Neural progenitor cell (in vitro differentiated cells): ENCODE data around the gene CXCR2. TPM values are rescaled to one million over a fixed set of nuclear protein-coding genes. Genes with fewer than 3 reads are reported as not detected.

ENCODE experiments used
- DNase-seq: peaks from one replicate; pipeline ENCODE4 v3.0.0-alpha.2; 2016; ENCODE audit warnings: low spot score
- H2AFZ ChIP-seq: fragments of 200-600 bp; sonication (generic); replicated peaks from 2 replicates; pipeline ENCODE4 v1.6.1; 2016; ENCODE audit warnings: antibody characterized with exemption
- H3F3A ChIP-seq: fragments of 200-600 bp; sonication (generic); 2 replicates; pipeline ENCODE4 v1.6.1; 2016; ENCODE audit warnings: antibody characterized with exemption, low read depth
- H3K27ac ChIP-seq: fragments of 200-600 bp; sonication (generic); 2 replicates; pipeline ENCODE4 v1.5.1; 2016; ENCODE audit warnings: mild to moderate bottlenecking
- H3K27me3 ChIP-seq: fragments of 200-600 bp; sonication (generic); 2 replicates; pipeline ENCODE4 v1.6.1; 2016; ENCODE audit warnings: mild to moderate bottlenecking, moderate library complexity
- H3K36me3 ChIP-seq: fragments of 200-600 bp; sonication (generic); 2 replicates; pipeline ENCODE4 v1.5.1; 2016
- H3K4me1 ChIP-seq: fragments of 200-600 bp; sonication (generic); 2 replicates; pipeline ENCODE4 v1.6.1; 2016; ENCODE audit warnings: mixed run types
- H3K4me2 ChIP-seq: fragments of 200-600 bp; sonication (generic); 2 replicates; pipeline ENCODE4 v1.6.1; 2016
- H3K4me3 ChIP-seq: fragments of 200-600 bp; sonication (generic); 2 replicates; pipeline ENCODE4 v1.5.1; 2016
- H3K79me2 ChIP-seq: fragments of 200-600 bp; sonication (generic); 2 replicates; pipeline ENCODE4 v1.6.1; 2016; ENCODE audit warnings: low read depth
- H3K9ac ChIP-seq: fragments of 200-600 bp; sonication (generic); 2 replicates; pipeline ENCODE4 v1.6.1; 2016
- H3K9me3 ChIP-seq: fragments of 200-600 bp; sonication (generic); 2 replicates; pipeline ENCODE4 v1.5.1; 2016; ENCODE audit warnings: low read depth
- H4K20me1 ChIP-seq: fragments of 200-600 bp; sonication (generic); 2 replicates; pipeline ENCODE4 v1.6.1; 2016; ENCODE audit warnings: low read depth
- H3K27ac Mint-ChIP-seq: 3 replicates; pipeline ENCODE4 v1.8.0; 2021; ENCODE audit warnings: mixed read lengths
- H3K27me3 Mint-ChIP-seq: 2 replicates; pipeline ENCODE4 v1.8.0; 2022; ENCODE audit warnings: low read depth, mild to moderate bottlenecking, inconsistent platforms, moderate library complexity, mixed read lengths; ENCODE audit not compliant: insufficient read depth
- H3K36me3 Mint-ChIP-seq: 3 replicates; pipeline ENCODE4 v1.8.0; 2021; ENCODE audit warnings: mixed read lengths
- H3K4me1 Mint-ChIP-seq: 3 replicates; pipeline ENCODE4 v1.8.0; 2021; ENCODE audit warnings: mixed read lengths
- H3K4me3 Mint-ChIP-seq: 3 replicates; pipeline ENCODE4 v1.8.0; 2021; ENCODE audit warnings: mild to moderate bottlenecking, moderate library complexity, mixed read lengths
- H3K9me3 Mint-ChIP-seq: 3 replicates; pipeline ENCODE4 v1.8.0; 2020; ENCODE audit warnings: mixed read lengths
- EZH2 ChIP-seq: fragments of 200-600 bp; sonication (generic); IDR thresholded peaks from 2 replicates; pipeline ENCODE4 v1.6.1; 2017; ENCODE audit warnings: antibody characterized with exemption, mild to moderate bottlenecking, moderate library complexity
- EZH2phosphoT487 ChIP-seq: fragments of 200-600 bp; sonication (generic); IDR thresholded peaks from 2 replicates; pipeline ENCODE4 v1.6.1; 2017; ENCODE audit warnings: antibody characterized with exemption
- total RNA-seq: library from RNA; depleted of rRNA; stranded (reverse); fragments of >200 nt; gene quantifications from 2 replicates; pipeline ENCODE4 v1.2.3, GENCODE V29; 2015; ENCODE audit warnings: low replicate concordance
- TF ChIP-seq, protein P1 (sequence below): fragments of 200-600 bp; sonication (generic); IDR thresholded peaks from 2 replicates; pipeline ENCODE4 v1.5.1; 2017; ENCODE audit warnings: antibody characterized with exemption, mild to moderate bottlenecking

The CXCR2 gene
- total RNA-seq, 1 donor from 2014 or later: not detected

DNA sequence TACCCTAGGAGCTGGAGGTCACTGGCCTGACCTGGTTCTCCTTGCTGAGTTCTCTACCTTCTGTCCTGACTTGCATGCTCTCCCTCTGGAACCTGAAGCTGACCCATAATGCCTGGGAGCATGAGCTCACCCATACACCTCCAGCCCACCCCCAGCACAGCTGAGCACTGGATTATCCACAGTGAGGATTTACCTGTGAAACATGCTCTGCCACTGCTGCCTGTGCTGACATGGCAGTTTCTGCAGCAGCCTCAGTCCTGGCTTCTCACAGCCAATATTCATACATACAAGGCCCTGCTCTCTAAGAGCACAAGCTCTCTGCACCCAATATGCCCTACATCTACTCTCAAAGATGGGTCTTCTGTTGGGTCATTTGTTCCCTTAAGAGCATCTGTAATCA, 5.0 kb downstream of the CXCR2 start:
- TF ChIP-seq EZH2: no peak
- no peak for TF ChIP-seq EZH2phosphoT487
- TF ChIP-seq, protein P1, sequence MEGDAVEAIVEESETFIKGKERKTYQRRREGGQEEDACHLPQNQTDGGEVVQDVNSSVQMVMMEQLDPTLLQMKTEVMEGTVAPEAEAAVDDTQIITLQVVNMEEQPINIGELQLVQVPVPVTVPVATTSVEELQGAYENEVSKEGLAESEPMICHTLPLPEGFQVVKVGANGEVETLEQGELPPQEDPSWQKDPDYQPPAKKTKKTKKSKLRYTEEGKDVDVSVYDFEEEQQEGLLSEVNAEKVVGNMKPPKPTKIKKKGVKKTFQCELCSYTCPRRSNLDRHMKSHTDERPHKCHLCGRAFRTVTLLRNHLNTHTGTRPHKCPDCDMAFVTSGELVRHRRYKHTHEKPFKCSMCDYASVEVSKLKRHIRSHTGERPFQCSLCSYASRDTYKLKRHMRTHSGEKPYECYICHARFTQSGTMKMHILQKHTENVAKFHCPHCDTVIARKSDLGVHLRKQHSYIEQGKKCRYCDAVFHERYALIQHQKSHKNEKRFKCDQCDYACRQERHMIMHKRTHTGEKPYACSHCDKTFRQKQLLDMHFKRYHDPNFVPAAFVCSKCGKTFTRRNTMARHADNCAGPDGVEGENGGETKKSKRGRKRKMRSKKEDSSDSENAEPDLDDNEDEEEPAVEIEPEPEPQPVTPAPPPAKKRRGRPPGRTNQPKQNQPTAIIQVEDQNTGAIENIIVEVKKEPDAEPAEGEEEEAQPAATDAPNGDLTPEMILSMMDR: no peak
- no peak overlapping the region for H3K9ac ChIP-seq
- H3K9me3 ChIP-seq: no peaks in the 10 kb centered on the region
- Mint-ChIP-seq H3K27me3 (peaks cover 6% of the 10 kb centered on the region), H3K36me3 (no peaks in the 10 kb centered on the region), H3K4me3 (no peak overlapping the region), H3K9me3 (peaks cover 2% of the 10 kb centered on the region), H3K27ac (no peak overlapping the region), H3K4me1 (peaks cover 8% of the 10 kb centered on the region)
- no peaks in the 10 kb centered on the region for H3K27me3 ChIP-seq
- no peaks in the 10 kb centered on the region for H4K20me1 ChIP-seq
- no peak overlapping the region for H2AFZ ChIP-seq
- H3K27ac ChIP-seq: no peak overlapping the region
- no peak for DNase-seq
- peaks cover 7% of the 10 kb centered on the region for H3F3A ChIP-seq
- no peak overlapping the region for H3K4me3 ChIP-seq
- peaks cover 16% of the 10 kb centered on the region for H3K4me1 ChIP-seq
- no peaks in the 10 kb centered on the region for H3K79me2 ChIP-seq
- no peak overlapping the region for H3K4me2 ChIP-seq
- H3K36me3 ChIP-seq: no peaks in the 10 kb centered on the region

DNA sequence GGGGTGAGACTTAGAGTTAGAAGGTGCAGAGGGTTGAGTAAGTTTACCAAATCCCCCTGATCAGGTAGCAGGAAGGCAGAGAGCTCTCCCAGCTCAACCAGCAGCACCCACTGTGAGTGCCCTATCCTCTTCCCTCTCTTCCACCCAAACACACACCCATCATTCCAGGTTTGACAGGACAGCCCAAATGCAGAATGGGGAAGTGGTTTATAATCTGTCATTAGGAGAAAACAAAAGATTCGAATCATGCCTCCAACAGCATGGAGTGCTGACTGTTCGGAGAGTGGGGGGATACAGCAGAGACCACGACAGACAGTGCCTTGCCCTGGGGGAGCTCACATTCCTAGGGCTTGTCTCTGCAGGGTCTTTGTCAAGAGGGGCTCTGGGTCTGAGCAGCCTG, 11.7 kb downstream of the CXCR2 start:
- H3K36me3 Mint-ChIP-seq: no peaks in the 10 kb centered on the region
- H3K9me3 Mint-ChIP-seq: peaks cover 2% of the 10 kb centered on the region
- Histone ChIP-seq H3K4me3 (no peak overlapping the region), H3K9me3 (no peaks in the 10 kb centered on the region), H4K20me1 (no peaks in the 10 kb centered on the region), H3K4me2 (no peak overlapping the region), H3K27ac (no peak overlapping the region), H3K27me3 (no peaks in the 10 kb centered on the region), H3K4me1 (no peaks in the 10 kb centered on the region), H3K36me3 (no peaks in the 10 kb centered on the region), H2AFZ (peak overlapping the region; percentile 65), H3K79me2 (no peaks in the 10 kb centered on the region), H3K9ac (no peak overlapping the region), H3F3A (no peaks in the 10 kb centered on the region)
- H3K27ac Mint-ChIP-seq: no peak overlapping the region
- DNase-seq: no peak
- peaks cover 3% of the 10 kb centered on the region for H3K27me3 Mint-ChIP-seq
- TF ChIP-seq, protein P1: no peak
- TF ChIP-seq EZH2phosphoT487 (no peak), EZH2 (no peak)
- H3K4me1 Mint-ChIP-seq: no peaks in the 10 kb centered on the region
- no peak overlapping the region for H3K4me3 Mint-ChIP-seq

DNA sequence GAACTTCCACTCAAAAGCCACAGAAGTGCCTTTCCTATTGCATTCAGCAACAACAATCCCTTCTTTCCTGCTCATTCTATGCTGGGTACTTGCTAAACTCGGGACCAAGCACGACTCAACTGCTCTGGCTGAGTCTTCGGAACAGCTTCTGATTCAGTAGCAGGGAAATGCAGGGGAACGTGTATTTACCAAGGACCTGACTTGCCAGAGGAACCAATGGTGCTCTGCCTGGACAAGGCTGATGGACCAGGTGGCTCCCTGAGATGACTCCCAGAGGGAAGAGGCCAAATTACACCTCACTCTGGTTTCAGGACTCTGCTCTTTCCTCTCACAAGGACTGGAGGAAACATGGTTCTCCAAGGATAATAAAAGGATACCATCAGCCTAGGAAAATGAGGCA, 12.2 kb downstream of the CXCR2 start:
- DNase-seq: no peak
- no peak overlapping the region for H3K27ac ChIP-seq
- H2AFZ ChIP-seq: peak overlapping the region; percentile 65
- H3F3A ChIP-seq: no peaks in the 10 kb centered on the region
- H3K9me3 ChIP-seq: no peaks in the 10 kb centered on the region
- Mint-ChIP-seq H3K4me3 (no peak overlapping the region), H3K9me3 (peaks cover 2% of the 10 kb centered on the region), H3K36me3 (no peaks in the 10 kb centered on the region), H3K4me1 (no peaks in the 10 kb centered on the region), H3K27me3 (peaks cover 3% of the 10 kb centered on the region), H3K27ac (no peak overlapping the region)
- no peaks in the 10 kb centered on the region for H3K4me1 ChIP-seq
- no peak overlapping the region for H3K4me3 ChIP-seq
- no peaks in the 10 kb centered on the region for H3K27me3 ChIP-seq
- TF ChIP-seq EZH2phosphoT487 (no peak), EZH2 (no peak)
- TF ChIP-seq, protein P1: no peak
- H4K20me1 ChIP-seq: no peaks in the 10 kb centered on the region
- no peak overlapping the region for H3K4me2 ChIP-seq
- H3K36me3 ChIP-seq: no peaks in the 10 kb centered on the region
- no peak overlapping the region for H3K9ac ChIP-seq
- no peaks in the 10 kb centered on the region for H3K79me2 ChIP-seq

DNA sequence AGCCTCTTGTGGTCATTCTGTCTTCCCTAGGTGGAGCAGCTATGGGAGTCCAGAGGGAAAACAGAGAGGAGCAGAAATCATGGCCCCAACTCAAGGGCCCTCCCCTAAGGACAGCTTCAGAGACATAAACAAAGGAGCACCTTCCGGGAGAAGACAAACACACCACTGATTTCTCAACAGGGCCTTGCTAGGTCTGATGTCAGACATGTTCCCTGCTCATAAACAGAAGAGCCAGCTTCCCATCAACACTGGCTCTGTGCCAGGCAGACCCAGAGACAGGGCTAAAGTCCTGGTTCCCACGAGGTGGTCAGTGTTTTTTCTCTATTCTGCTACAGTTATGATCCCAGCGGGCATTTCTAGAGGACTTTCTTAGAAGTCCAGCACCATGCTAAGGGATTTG, 19.3 kb downstream of the CXCR2 start:
- Mint-ChIP-seq H3K4me1 (no peaks in the 10 kb centered on the region), H3K36me3 (no peaks in the 10 kb centered on the region), H3K4me3 (no peak overlapping the region), H3K9me3 (peaks cover 6% of the 10 kb centered on the region), H3K27ac (no peak overlapping the region), H3K27me3 (peaks cover 2% of the 10 kb centered on the region)
- Histone ChIP-seq H3K9ac (no peak overlapping the region), H3K9me3 (no peaks in the 10 kb centered on the region), H4K20me1 (no peaks in the 10 kb centered on the region), H3K4me2 (no peak overlapping the region), H3K4me3 (no peak overlapping the region), H3K79me2 (no peaks in the 10 kb centered on the region), H3K27ac (no peak overlapping the region), H2AFZ (no peak overlapping the region), H3K27me3 (no peaks in the 10 kb centered on the region), H3K4me1 (no peaks in the 10 kb centered on the region), H3F3A (no peaks in the 10 kb centered on the region), H3K36me3 (no peaks in the 10 kb centered on the region)
- TF ChIP-seq EZH2 (no peak), EZH2phosphoT487 (no peak)
- TF ChIP-seq, protein P1: no peak
- DNase-seq: no peak
